ENCODE data around the gene SHB.

The SHB gene

DNA sequence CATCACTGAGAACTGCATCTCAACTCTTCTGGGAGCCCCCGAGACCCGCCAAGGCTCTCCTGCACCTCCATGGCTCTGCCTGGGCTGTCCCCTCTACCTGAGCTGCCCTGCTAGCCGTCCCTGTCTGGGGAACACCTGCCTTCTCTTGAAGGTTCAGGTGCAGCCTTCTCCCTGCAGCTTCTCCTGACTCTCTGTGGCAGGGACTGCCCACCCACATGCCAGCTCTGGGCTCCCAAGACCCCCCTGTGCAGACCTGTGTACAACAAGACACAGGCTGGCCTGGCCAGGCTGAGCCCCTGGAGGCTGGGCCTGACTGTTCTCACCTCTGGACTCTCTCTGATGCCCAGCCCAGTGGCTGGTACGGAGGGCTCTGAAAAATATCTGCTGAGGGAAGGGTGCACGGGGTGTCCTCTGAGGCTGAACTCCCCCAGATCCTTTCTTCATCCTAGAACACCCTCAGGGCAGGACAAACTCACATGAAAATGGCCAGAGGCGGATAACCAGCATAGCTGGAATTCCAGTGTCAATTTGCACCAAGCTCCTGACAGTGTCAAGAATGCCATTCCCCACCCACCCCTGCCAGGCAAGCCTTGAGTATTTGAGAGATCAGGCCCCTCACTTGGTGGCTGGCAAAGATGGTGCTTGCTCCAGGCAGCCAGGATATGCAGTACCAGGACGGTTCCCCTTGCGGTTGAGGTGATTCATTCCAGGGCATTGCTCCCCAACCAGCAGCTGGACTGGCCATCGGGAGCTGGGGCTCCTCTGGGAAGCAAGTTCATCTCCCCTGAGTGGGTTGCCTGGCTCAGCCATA, 124.2 kb downstream of the SHB start:
- H3K27ac ChIP-seq, result no peak overlapping the region
- TF ChIP-seq CTCF (conservative IDR thresholded peaks at IDR 0.05), result no peak

- TF ChIP-seq CTCF (conservative IDR thresholded peaks at IDR 0.05), result no peak
- H3K27ac ChIP-seq, result no peak overlapping the region
These were observed 124.8 kb downstream of the SHB start for GRCh38 chr9:37944266-37944650.

DNA sequence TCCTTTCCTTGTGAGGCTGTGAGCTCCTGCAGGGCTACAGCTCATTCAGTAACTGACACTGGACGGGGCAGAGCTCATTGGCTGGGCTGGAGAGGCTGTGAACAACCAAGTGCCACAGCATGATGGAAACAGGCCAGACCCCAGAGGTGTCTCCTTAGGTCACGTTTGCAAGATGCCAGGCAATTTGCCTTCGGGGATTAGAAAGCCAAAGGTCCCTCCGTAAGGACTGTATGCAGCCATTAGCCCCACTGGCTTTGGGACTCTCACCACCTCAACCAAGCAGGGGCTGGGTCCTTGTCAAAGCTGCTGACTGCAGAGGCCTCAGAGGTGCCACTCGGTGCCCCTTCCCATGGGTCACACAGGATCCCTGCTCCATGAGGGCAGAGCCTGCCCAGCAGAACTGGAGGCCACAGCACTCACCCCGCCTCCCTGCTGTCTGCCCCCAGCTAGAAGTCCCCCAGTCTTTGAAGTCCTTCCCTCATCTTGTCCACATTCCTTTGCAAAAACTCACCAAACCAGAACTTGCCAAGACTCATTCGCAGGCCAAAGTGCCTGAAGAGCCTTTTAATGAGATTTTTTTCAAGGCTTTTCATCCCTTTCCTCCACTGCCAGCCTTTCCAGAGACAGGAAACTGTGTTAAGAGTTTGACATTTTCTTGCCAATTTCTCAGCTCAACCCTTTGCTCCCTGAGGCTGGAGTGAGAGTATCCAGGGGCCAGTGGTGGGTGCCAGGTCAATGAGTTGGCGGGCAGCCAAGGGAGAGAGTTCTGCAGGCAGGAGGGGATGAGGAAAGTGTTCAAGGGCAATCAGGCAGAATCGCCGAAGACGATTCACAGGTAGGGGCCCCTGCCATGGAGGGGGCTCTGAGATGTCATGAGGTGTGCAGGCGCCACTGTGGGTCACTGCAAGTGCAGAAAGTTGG, 125.4 kb downstream of the SHB start:
- H3K27ac ChIP-seq, result no peak overlapping the region
- no peak for TF ChIP-seq CTCF (conservative IDR thresholded peaks at IDR 0.05)

GRCh38 chr9:37942621-37943344, 126.2 kb downstream of the SHB start:
- H3K27ac ChIP-seq, result no peak overlapping the region

DNA sequence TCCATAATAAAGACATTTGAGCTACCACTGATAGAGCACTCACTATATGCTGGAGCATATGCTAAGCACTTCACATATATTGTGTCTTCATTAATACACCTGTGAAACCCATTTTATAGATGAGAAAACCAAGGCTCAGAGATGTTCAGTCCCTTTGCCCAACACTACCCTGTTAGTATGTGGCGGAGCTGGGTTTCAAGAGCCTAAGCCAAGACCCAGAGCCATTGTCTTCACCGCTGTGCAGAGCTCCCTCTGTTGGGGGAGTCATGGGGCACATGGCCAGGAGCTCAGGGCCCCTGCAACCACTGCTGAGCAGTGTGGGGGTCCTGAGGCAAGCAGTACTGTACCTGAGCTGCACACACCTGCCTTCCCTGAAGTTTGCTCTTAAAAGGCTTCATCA, 127.8 kb downstream of the SHB start:
- no peak overlapping the region for H3K27ac ChIP-seq

More at GRCh38 chr9:37942621-37943344, 126.2 kb downstream of the SHB start:
- no peak for TF ChIP-seq CTCF (conservative IDR thresholded peaks at IDR 0.05)

DNA sequence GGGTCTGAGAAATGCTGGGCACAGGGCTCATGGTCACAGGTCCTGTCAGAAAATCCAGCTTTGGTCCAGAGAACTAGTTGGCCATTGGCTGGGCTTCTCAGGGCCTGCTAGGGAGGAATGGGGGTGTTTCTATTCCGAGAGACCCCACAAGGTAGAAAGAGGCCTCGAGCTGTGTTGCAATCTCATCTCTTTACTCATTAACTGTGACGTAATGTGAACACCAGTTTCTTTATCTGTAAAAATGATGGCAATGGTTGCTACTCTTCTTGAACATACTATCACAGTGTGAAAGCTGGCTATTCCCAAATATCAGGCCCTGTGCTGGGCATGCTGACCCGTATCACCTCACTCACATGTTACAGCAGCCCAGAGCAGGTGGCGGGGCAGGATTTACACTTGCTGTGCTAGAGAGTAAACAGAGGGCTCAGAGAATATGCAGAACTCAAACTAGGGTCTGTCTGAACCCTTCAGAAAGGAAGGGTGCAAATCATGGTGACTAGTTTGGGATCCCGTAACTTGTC, 129.4 kb downstream of the SHB start:
- H3K27ac ChIP-seq, result no peak overlapping the region

More for the DNA sequence above, 127.8 kb downstream of the SHB start:
- TF ChIP-seq CTCF (conservative IDR thresholded peaks at IDR 0.05), result no peak

More for the DNA sequence above, 129.4 kb downstream of the SHB start:
- no peak for TF ChIP-seq CTCF (conservative IDR thresholded peaks at IDR 0.05)
